WTC11 (cell line): ENCODE data around the gene ARHGAP10.

ENCODE experiments used
- CREB1 ChIP-seq: sonication (generic); formaldehyde crosslinking; IDR thresholded peaks from 2 replicates; pipeline ENCODE4 v1.8.0; 2023; ENCODE audit warnings: mild to moderate bottlenecking, missing genetic modification reagents
- FOXJ3 ChIP-seq: sonication (generic); formaldehyde crosslinking; IDR thresholded peaks from 2 replicates; pipeline ENCODE4 v1.9.0; 2021; ENCODE audit warnings: missing genetic modification reagents, mild to moderate bottlenecking, borderline replicate concordance
- TEAD4 ChIP-seq: sonication (generic); formaldehyde crosslinking; IDR thresholded peaks from 2 replicates; pipeline ENCODE4 v1.8.0; 2022; ENCODE audit warnings: mild to moderate bottlenecking, missing genetic modification reagents
- ZBTB21 ChIP-seq: sonication (generic); formaldehyde crosslinking; IDR thresholded peaks from 2 replicates; pipeline ENCODE4 v1.8.1; 2023; ENCODE audit warnings: mild to moderate bottlenecking, missing genetic modification reagents, borderline replicate concordance
- ZNF317 ChIP-seq: sonication (generic); formaldehyde crosslinking; IDR thresholded peaks from 2 replicates; pipeline ENCODE4 v1.8.1; 2023; ENCODE audit warnings: low read depth, mild to moderate bottlenecking, moderate library complexity, missing genetic modification reagents, borderline replicate concordance
- TF ChIP-seq, protein P1 (sequence below): fragments of 200-600 bp; IDR thresholded peaks from 2 replicates; pipeline ENCODE4 v1.8.0; 2022; ENCODE audit warnings: antibody characterized with exemption
- TF ChIP-seq, protein P2 (sequence below): sonication (generic); formaldehyde crosslinking; IDR thresholded peaks from 2 replicates; pipeline ENCODE4 v1.8.0; 2022; ENCODE audit warnings: mild to moderate bottlenecking, missing genetic modification reagents
- TF ChIP-seq, protein P3 (sequence below): sonication (generic); formaldehyde crosslinking; IDR thresholded peaks from 2 replicates; pipeline ENCODE4 v1.8.0; 2022; ENCODE audit warnings: mild to moderate bottlenecking, missing genetic modification reagents
- TF ChIP-seq, protein P4 (sequence below): sonication (generic); formaldehyde crosslinking; IDR thresholded peaks from 2 replicates; pipeline ENCODE4 v1.8.1; 2023; ENCODE audit warnings: mild to moderate bottlenecking, missing genetic modification reagents, borderline replicate concordance
- TF ChIP-seq, protein P5 (sequence below): sonication (generic); formaldehyde crosslinking; IDR thresholded peaks from 2 replicates; pipeline ENCODE4 v1.8.0; 2022; ENCODE audit warnings: missing genetic modification reagents
- TF ChIP-seq, protein P6 (sequence below): sonication (generic); formaldehyde crosslinking; conservative IDR thresholded peaks from 2 replicates; pipeline ENCODE4 v1.8.1; 2022; ENCODE audit warnings: mild to moderate bottlenecking, missing genetic modification reagents
- TF ChIP-seq, protein P7 (sequence below): fragments of 250-450 bp; sonication (Bioruptor Pico); IDR thresholded peaks from 2 replicates; pipeline ENCODE4 v2.1.2; 2022; ENCODE audit warnings: mild to moderate bottlenecking, moderate library complexity

DNA sequence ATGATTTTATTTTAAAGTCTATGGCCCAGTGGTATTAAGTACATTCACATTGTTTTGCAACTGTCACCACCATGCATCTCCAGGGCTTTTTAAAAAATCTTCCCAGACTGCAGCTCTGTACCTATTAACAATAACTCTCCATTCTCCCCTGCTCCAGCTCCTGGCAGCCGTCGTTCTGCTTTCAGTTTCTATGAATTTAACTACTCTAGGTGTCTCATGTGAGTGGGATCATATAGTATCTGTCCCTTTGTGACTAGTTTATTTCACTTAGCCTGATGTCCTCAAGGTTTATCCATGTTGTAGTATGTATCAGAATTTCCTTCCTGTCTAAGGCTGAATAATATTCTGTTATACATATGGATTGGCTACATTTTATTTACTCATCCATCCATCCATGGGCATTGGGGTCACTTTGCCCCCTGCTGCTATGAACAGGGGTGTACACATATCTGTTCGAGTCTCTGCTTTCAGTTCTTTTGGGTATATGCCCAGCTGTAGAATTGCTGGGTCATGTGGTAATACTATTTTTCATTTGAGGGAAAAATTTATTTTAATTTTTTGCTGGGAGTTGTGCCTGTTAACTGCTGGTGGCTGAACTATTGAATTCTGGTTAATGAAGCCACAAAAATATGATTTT is 131.3 kb downstream of the ARHGAP10 start:
- TF ChIP-seq, protein P1, sequence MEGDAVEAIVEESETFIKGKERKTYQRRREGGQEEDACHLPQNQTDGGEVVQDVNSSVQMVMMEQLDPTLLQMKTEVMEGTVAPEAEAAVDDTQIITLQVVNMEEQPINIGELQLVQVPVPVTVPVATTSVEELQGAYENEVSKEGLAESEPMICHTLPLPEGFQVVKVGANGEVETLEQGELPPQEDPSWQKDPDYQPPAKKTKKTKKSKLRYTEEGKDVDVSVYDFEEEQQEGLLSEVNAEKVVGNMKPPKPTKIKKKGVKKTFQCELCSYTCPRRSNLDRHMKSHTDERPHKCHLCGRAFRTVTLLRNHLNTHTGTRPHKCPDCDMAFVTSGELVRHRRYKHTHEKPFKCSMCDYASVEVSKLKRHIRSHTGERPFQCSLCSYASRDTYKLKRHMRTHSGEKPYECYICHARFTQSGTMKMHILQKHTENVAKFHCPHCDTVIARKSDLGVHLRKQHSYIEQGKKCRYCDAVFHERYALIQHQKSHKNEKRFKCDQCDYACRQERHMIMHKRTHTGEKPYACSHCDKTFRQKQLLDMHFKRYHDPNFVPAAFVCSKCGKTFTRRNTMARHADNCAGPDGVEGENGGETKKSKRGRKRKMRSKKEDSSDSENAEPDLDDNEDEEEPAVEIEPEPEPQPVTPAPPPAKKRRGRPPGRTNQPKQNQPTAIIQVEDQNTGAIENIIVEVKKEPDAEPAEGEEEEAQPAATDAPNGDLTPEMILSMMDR = no peak
- TF ChIP-seq, protein P2, sequence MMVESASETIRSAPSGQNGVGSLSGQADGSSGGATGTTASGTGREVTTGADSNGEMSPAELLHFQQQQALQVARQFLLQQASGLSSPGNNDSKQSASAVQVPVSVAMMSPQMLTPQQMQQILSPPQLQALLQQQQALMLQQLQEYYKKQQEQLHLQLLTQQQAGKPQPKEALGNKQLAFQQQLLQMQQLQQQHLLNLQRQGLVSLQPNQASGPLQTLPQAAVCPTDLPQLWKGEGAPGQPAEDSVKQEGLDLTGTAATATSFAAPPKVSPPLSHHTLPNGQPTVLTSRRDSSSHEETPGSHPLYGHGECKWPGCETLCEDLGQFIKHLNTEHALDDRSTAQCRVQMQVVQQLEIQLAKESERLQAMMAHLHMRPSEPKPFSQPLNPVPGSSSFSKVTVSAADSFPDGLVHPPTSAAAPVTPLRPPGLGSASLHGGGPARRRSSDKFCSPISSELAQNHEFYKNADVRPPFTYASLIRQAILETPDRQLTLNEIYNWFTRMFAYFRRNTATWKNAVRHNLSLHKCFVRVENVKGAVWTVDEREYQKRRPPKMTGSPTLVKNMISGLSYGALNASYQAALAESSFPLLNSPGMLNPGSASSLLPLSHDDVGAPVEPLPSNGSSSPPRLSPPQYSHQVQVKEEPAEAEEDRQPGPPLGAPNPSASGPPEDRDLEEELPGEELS (CRISPR knock-in tag) = no peak
- TF ChIP-seq, protein P3, sequence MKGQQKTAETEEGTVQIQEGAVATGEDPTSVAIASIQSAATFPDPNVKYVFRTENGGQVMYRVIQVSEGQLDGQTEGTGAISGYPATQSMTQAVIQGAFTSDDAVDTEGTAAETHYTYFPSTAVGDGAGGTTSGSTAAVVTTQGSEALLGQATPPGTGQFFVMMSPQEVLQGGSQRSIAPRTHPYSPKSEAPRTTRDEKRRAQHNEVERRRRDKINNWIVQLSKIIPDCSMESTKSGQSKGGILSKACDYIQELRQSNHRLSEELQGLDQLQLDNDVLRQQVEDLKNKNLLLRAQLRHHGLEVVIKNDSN (CRISPR knock-in tag) = no peak
- no peak for TF ChIP-seq CREB1
- no peak for TF ChIP-seq TEAD4 (CRISPR knock-in tag)
- TF ChIP-seq, protein P4, sequence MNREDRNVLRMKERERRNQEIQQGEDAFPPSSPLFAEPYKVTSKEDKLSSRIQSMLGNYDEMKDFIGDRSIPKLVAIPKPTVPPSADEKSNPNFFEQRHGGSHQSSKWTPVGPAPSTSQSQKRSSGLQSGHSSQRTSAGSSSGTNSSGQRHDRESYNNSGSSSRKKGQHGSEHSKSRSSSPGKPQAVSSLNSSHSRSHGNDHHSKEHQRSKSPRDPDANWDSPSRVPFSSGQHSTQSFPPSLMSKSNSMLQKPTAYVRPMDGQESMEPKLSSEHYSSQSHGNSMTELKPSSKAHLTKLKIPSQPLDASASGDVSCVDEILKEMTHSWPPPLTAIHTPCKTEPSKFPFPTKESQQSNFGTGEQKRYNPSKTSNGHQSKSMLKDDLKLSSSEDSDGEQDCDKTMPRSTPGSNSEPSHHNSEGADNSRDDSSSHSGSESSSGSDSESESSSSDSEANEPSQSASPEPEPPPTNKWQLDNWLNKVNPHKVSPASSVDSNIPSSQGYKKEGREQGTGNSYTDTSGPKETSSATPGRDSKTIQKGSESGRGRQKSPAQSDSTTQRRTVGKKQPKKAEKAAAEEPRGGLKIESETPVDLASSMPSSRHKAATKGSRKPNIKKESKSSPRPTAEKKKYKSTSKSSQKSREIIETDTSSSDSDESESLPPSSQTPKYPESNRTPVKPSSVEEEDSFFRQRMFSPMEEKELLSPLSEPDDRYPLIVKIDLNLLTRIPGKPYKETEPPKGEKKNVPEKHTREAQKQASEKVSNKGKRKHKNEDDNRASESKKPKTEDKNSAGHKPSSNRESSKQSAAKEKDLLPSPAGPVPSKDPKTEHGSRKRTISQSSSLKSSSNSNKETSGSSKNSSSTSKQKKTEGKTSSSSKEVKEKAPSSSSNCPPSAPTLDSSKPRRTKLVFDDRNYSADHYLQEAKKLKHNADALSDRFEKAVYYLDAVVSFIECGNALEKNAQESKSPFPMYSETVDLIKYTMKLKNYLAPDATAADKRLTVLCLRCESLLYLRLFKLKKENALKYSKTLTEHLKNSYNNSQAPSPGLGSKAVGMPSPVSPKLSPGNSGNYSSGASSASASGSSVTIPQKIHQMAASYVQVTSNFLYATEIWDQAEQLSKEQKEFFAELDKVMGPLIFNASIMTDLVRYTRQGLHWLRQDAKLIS (CRISPR knock-in tag) = no peak
- TF ChIP-seq, protein P5, sequence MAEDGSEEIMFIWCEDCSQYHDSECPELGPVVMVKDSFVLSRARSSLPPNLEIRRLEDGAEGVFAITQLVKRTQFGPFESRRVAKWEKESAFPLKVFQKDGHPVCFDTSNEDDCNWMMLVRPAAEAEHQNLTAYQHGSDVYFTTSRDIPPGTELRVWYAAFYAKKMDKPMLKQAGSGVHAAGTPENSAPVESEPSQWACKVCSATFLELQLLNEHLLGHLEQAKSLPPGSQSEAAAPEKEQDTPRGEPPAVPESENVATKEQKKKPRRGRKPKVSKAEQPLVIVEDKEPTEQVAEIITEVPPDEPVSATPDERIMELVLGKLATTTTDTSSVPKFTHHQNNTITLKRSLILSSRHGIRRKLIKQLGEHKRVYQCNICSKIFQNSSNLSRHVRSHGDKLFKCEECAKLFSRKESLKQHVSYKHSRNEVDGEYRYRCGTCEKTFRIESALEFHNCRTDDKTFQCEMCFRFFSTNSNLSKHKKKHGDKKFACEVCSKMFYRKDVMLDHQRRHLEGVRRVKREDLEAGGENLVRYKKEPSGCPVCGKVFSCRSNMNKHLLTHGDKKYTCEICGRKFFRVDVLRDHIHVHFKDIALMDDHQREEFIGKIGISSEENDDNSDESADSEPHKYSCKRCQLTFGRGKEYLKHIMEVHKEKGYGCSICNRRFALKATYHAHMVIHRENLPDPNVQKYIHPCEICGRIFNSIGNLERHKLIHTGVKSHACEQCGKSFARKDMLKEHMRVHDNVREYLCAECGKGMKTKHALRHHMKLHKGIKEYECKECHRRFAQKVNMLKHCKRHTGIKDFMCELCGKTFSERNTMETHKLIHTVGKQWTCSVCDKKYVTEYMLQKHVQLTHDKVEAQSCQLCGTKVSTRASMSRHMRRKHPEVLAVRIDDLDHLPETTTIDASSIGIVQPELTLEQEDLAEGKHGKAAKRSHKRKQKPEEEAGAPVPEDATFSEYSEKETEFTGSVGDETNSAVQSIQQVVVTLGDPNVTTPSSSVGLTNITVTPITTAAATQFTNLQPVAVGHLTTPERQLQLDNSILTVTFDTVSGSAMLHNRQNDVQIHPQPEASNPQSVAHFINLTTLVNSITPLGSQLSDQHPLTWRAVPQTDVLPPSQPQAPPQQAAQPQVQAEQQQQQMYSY = no peak
- no peak for TF ChIP-seq FOXJ3 (CRISPR knock-in tag)
- TF ChIP-seq, protein P6, sequence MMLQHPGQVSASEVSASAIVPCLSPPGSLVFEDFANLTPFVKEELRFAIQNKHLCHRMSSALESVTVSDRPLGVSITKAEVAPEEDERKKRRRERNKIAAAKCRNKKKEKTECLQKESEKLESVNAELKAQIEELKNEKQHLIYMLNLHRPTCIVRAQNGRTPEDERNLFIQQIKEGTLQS = no peak
- TF ChIP-seq, protein P7, sequence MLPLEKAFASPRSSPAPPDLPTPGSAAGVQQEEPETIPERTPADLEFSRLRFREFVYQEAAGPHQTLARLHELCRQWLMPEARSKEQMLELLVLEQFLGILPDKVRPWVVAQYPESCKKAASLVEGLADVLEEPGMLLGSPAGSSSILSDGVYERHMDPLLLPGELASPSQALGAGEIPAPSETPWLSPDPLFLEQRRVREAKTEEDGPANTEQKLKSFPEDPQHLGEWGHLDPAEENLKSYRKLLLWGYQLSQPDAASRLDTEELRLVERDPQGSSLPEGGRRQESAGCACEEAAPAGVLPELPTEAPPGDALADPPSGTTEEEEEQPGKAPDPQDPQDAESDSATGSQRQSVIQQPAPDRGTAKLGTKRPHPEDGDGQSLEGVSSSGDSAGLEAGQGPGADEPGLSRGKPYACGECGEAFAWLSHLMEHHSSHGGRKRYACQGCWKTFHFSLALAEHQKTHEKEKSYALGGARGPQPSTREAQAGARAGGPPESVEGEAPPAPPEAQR (CRISPR knock-in tag) = no peak
- TF ChIP-seq ZNF317 (CRISPR knock-in tag) = no peak
- no peak for TF ChIP-seq ZBTB21 (CRISPR knock-in tag)
